Retina (tissue), 1 donor: Measurements from ENCODE around the gene WNT7A.

Experiments
- DNase-seq: peaks from one replicate; pipeline ENCODE4 v3.0.0-alpha.2; 2016

Gene WNT7A

GRCh38 chr3:13844911-13845310 lies 35.0 kb downstream of the WNT7A start:
- DNase-seq, result no peak

- no peak for DNase-seq
These were observed 35.6 kb downstream of the WNT7A start for GRCh38 chr3:13844286-13844685.

- no peak for DNase-seq
These were observed 36.5 kb downstream of the WNT7A start for GRCh38 chr3:13843351-13843750.

GRCh38 chr3:13842226-13842625 lies 37.6 kb downstream of the WNT7A start:
- DNase-seq, result no peak

GRCh38 chr3:13841826-13842225 lies 38.0 kb downstream of the WNT7A start:
- DNase-seq, result no peak

- DNase-seq, result peak; percentile 27
These were observed 38.7 kb downstream of the WNT7A start for GRCh38 chr3:13841141-13841540.

GRCh38 chr3:13840456-13840855 lies 39.4 kb downstream of the WNT7A start:
- DNase-seq, result no peak

GRCh38 chr3:13839726-13840340 lies 40.0 kb downstream of the WNT7A start:
- DNase-seq, result no peak

- no peak for DNase-seq
These were observed 40.6 kb downstream of the WNT7A start for GRCh38 chr3:13839253-13839652.

- no peak for DNase-seq
These were observed 41.5 kb downstream of the WNT7A start for GRCh38 chr3:13838421-13838820.

GRCh38 chr3:13837751-13838150 lies 42.1 kb downstream of the WNT7A start:
- DNase-seq, result no peak

- DNase-seq, result no peak
These were observed 42.9 kb downstream of the WNT7A start for GRCh38 chr3:13836658-13837587.

- no peak for DNase-seq
These were observed 44.6 kb downstream of the WNT7A start for GRCh38 chr3:13835246-13835645.

GRCh38 chr3:13834258-13835035 lies 45.4 kb downstream of the WNT7A start:
- DNase-seq, result no peak

GRCh38 chr3:13833506-13834257 lies 46.2 kb downstream of the WNT7A start:
- DNase-seq, result no peak

GRCh38 chr3:13832130-13832529 lies 47.7 kb downstream of the WNT7A start:
- DNase-seq, result no peak

- DNase-seq, result no peak
These were observed 48.4 kb downstream of the WNT7A start for GRCh38 chr3:13831386-13831996.

- DNase-seq, result no peak
These were observed 50.6 kb downstream of the WNT7A start for GRCh38 chr3:13829311-13829710.

- DNase-seq, result no peak
These were observed 51.2 kb downstream of the WNT7A start for GRCh38 chr3:13828501-13829265.

- DNase-seq, result no peak
These were observed 52.2 kb downstream of the WNT7A start for GRCh38 chr3:13827699-13828098.

GRCh38 chr3:13827256-13827655 lies 52.6 kb downstream of the WNT7A start:
- no peak for DNase-seq

- DNase-seq, result no peak
These were observed 53.2 kb downstream of the WNT7A start for GRCh38 chr3:13826672-13827071.
